NCI-H526 (cell line): ENCODE results near the gene GAMT.
"Not testable (repeated sequence)": the region's sequence is repeated elsewhere in the genome, so short reads cannot be mapped to it uniquely, and the experiment has no call there.

Experiments
- DNase-seq, 2 experiments: peaks; one replicate each; lab custom pipeline; 2025; lab: John Stamatoyannopoulos, UW

Gene GAMT

DNA sequence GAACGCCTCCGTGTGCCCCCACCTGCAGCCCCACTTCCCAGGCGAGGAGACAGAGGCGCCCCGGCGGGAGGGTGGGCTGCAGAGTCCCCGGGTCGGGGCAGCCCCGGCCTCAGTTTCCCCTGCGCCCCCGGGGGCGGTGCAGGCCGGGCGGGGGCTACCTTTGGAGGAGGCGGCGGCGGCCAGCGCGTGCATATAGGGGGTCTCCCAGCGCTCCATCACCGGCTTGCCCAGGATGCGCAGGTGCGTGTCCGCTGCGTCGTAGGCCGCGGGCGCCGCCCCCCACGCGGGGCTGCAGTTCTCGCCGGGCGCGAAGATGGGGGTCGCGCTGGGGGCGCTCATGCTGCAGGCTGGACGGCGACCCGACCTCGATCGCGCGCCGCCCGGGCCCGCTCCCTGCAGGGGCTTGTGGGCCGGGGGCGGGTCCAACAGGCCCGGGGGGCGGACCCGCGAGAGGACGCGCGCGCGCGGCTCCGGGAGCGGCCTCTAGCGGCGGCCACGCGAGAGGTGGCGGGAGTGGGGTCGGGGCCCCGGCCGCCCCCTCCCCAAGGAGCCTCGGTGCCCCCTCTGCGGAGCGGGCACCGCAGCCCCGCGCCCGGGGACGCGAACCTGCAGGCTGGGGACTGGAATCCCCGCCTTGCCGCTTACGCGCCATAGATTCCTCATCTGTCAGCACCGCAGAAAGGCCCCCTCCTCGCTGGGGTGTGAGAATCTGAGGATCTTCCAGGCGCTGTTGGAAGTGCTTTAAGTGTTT lies at the start of gene GAMT:
GAMT (minus strand) TSS at position 405 of the 751 bp plus-strand sequence; CDS start at position 339, 66 bp downstream.
- DNase-seq, result peak in 1 of 2 experiments; percentile 72

DNA sequence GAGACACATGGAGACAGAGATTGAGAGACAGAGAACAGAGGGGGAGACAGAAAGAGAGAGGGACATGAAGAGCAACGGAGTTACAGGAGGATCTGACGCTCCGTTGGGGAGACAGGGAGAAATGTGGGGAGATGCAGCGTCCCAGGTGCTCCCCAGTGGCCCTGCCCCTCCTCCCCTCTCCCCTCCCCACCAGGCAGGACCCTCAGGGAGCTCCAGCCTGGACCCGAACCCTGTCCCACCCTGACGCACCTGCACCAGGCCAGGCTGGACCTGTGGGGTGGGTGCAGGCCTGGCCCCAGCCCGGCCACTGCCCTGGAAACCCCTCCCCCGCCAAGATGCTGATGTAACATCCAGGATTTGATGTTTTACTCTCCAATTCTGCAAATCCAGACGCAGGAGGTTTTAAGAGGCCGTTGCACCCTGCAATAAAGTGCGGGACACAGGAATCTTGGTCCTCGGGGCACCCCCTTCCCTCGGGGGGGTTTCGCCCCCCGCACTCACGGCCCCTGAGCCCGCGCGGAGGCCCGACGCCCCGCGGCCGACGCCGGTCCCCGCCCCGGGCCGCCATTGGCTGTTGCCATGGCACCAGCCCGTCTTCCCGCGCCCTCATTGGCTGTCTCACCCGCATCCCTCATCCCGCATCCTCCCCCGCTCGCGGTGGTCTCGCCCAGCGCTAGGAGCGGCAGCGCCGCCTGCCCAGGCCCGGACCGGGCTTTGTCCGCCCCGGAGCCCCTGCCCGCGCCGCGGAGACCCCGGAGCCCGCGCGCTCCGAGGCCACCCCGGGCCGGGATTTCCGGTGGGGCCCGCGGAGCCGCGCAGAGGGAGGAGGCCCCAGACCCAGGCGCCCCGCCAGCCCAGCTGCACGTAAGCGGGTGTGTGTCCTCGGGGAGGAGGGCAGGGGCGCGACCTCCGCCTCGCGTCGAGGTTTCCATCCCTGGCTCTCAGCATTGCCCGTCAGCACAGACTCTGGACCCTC lies 48.4 kb upstream of the GAMT start, which contains the start of gene APC2:
APC2 (plus strand) TSS at position 655 of the 976 bp plus-strand sequence. CDS start 2,881 bp downstream, outside the sequence.
- DNase-seq, result peak in 1 of 2 experiments; percentile 62

DNA sequence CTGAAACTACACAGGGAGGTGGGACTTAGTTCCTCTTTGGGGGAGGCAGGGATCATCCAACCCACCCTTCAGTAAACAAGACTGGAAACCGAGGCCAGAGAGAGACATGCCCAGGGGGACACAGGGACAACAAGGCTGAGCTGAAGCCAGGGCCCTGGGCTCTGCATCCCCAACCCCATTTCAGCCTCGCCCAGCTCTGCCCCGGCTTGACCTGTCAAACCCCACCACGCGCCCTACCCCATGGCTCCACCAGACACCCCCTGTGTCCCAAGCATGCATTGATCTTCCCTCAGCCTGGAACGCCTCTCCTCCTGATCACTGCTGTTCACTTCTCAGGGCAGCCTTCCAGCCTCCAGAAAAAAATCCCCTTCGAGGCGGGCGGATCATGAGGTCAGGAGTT lies 46.6 kb upstream of the GAMT start:
- no peak for DNase-seq

DNA sequence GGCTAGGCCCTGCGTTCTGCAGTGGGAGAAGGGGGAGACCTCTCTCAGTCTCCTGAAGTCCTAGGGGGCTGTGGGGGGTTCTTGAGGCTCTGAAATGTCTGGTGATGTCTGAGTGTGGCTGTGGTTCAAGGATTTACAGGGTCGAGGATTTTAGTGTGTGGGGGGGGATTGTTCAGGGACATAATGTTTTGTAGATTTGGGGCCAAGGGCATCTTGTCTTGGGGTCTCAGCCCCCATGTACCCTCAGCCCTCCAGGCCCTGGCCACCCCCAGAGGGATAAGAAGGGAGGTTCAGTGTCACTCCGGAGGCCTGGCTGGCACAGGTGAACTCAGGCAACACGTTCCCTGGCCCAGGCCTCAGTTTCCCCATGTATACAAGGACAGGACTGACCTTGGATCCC lies 46.2 kb upstream of the GAMT start:
- no peak for DNase-seq

DNA sequence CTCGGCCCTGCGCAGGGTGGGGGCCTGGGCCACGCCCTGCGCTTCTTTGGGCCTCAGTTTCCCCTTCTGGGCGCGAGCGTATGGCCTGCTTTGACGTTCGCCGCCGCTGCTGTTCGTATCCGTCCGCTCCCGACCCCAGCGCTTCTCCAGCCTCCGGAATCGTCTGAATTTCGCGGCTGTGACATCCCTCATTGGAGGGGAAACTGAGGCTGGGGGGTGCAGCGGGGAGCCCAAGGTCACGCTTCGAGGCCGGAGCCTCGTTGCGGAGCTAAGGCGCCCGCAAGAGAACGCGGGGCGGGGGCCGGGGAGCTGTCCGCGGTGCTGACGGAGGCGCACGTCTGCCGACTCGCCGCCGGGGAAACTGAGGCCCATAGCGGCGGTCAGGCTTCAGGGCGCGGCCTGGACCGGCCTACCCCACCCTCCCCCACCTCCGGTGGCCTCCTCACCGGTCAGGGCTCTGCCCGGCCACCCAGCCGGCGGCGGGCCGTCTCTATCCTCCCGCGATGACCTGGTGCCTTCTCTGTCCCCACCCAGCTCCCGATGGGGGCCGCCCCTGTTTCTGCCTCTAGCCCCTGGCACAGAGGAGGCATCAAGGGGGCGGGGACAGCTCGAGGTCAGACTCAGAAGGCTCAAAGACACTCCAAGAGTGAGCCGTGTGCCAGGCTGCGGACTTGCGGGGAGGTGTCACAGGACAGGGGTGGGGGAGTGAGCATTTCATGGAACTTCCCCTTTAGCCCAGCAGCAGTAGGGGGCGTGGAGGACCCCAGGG lies 45.6 kb upstream of the GAMT start:
- DNase-seq, result no peak

DNA sequence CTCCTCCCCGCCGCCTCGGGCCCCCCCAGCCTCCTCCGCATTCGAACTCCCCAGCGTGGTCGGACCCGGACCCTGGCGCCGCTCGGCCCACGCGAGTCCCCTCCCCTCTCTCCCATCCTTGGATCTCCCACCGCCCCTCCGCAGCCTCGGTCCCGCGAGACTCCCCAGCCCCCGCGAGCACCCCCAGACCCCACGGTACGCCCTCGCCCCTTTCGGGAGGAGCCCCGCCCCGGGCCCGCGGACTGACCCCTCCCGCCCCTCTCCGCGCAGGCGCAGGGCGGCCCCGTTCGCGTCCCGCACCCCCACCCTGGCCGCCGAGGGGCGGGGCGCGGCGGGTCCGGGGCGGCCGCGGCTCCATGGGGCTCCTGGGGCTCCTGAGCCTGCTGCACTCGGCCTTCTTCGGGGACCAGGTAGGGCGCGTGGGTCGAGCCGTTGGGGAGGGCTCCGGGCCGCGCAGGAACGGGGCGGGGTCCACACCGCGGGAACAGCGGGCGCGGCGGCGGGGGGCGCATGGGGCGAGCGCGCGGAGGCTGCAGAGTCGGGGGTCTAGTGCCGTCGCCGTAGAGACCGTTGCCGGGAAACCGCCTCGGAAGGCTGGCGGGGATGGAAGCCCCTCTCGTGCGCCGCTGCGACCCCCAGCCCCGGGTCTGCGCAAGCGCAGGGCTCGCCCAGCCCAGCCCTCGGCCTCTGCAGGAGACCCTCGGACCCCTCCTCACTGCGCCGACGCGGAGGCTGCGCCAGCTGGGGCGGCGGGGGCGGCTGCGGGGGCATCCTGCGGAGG lies 44.8 kb upstream of the GAMT start:
- DNase-seq, result peak in 1 of 2 experiments; percentile 62

DNA sequence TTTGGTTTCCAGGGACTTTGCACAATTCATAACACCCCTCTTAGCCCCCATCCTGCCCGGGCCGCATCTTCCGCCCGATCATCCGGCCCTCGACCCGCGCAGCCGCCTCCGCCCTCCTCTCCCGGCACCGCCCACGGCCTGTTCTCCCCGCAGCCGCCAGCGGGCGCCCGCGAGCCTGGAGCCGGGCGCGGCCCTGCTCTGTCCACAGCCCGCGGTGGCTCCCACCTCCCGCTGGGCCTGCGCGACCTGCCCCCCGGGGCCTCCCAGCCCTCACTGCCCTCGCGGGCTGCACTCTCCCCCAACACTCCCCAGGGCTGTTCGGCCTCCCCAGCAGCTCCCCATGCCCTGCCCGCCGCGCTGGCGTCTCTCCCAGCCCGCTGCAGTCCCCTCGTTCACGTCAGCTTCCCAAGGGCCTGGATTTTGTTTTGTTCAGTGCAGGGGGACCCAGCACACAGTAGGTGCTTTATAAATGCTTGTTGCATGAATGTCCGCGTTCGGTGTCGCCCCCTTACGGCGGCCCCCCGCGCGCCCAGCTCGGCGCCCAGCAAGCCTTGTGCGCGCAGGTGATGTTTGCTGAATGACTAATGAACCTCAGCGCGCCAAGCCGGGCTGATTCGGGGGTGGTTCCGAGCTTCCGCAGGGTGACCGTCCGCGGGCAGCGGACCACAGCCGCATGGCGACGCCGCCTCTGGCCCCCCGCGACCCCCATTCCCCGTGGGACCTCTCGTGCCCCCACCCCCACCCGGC lies 44.0 kb upstream of the GAMT start:
- DNase-seq, result peak in 1 of 2 experiments; percentile 59

DNA sequence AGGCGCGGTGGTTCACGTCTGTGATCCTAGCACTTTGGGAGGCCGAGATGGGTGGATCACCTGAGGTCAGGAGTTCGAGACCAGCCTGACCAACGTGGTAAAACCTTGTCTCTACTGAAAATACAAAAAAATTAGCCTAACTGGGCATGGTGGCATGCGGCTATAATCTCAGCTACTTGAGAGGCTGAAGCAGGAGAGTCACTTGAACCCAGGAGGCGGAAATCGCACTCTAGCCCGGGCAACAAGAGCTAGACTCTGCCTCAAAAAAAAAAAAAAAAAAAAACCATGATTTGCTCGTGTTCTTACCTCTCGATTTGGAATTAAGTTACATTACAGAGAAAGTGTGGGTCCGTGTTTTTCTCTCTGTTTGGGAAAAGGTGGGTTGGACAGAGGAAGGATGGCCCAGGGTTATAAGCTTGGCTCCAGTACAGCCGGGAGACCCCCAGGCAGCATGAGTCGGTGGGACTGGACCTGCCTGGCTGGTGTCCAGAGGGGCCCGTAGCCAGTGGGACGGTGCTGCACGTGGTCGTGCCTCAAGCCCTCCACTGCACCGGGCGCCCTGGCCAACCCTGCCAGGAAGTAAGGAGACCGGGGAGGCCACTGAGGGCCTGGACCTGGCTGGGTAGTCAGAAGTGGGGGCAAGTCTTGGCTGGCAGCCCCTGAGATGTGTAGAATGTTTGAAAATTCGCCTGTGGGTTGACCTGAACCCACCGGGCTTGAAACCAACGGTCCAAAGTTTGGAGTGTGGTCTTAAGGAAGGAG lies 40.5 kb upstream of the GAMT start:
- DNase-seq, result no peak

DNA sequence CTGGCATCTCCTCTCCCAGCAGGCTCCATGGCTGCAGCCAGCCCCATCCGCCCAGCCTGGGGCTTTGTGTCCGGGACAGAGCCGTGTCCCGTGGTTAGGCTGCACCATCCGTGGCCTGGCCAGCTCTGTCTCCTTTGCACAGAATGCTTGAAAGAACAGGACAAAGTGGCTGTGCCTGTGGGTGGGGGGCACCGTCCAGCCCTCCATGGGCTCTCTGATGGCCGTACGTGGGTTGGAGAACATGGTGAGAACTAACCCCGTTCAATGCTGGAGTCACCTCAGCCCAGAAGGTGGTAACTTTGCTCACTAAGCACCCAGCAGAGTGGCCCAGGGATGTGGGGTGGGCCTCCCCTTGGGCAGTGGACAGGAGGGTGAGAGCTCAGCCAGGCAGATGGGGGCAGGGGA lies 39.7 kb upstream of the GAMT start:
- no peak for DNase-seq

DNA sequence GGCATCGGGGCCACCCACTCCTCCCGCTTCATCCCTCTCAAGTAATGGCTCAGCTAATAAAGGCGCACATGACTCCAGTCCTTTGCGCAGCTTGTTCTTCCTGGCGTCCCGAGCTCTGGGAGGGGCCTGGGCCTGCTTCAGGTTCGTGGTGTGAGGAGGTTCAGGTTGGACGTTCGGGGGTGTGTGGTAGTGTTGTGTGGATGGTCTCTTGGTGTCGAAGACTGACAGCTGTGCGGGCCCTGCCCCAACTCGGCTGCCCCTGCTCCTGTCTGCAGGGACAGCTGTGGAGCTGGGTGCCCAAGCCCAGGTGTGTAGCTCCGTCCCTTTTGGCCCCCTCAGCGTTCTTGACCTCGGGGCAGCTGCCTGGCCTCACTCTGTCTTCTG lies 39.1 kb upstream of the GAMT start:
- DNase-seq, result no peak

DNA sequence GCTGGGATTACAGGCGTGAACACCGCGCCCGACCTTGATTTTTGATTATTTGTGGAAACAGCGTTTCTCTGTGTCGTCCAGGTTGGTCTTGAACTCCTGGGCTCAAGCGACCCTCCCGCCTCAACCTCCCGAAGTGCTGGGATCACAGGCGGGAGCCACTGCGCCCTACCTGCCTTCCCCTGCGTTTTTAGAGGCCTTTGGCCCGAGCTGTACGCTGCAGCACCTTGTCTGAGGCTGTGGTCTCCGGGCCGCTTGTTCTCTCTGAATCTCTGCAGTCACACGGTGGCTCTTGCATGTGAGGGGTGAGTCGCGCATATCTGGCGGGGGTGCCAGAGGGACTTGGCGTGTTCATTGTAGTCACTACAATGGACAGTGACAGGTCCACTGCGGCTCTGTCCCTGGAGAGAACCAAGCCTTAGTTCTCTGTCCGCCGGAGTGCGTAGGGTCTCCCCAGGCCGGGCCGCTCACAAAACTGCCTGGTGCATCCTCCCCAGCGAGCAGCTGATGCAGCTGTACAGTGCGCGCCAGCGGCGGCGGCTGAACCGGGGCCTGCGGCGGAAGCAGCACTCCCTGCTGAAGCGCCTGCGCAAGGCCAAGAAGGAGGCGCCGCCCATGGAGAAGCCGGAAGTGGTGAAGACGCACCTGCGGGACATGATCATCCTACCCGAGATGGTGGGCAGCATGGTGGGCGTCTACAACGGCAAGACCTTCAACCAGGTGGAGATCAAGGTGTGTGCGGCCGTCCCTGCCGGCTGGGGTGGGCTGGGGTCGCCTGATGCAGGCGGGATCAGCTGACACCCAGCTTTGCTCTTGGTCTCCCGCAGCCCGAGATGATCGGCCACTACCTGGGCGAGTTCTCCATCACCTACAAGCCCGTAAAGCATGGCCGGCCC lies 38.4 kb upstream of the GAMT start:
- DNase-seq, result not testable (repeated sequence)

DNA sequence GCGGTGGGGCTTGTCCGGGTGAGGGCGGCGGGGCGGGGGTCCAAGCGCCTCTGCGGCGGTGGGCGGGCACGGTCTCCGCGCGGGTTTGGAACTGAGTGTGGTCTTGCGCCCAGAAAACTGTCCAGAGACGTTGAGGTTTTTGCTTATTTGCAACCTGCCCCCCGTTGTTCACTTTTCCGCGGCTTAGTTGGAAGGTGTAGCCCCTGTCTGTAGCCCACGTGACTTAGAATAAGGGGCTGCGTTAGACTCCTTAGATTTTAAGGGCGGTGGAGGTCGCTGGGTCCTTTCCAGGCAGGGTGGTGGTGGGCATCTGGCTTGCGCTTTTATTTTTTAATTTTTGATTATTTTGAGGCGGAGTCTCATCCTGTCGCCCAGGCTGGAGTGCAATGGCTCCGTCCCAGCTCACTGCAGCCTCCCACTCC lies 37.6 kb upstream of the GAMT start:
- DNase-seq, result no peak

DNA sequence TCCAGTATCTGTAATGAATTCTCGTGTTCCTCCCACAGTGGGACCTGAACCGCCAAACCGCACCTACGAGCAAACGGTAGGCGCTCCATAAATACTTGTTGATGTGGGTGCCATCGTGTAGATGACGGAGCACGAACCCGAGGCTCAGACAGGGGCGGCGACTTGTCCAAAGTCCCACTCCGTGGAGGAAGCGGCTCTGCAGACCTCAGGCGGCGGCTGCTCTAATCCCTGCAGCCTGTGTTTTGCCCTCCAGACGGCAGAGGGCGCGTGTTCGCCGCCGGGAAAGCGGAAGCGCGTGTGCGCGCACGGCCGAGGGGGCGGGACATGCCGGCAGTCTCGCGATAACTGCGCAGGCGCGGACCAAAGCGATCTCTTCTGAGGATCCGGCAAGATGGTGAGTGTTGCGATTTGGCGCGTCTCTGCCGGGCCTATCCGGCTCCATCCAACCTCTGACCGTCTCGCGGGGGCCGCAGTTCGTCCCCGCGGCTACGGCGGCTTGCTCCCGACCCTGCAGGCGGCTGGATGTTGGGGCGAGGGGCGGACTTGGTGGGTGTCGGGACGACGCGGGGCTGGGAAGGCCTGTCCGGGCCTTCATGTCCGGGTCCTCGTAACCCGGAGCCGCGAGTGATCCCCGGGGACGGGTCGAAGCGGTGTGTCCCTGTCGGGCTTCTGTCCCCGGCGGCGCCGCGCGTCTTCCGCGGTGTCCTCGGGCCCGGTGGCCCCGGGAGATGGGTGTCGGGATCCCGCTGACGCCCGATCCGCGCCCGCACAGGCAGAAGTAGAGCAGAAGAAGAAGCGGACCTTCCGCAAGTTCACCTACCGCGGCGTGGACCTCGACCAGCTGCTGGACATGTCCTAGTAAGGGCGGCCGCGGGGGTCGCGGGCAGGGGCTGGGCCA lies 36.9 kb upstream of the GAMT start, which contains the start of gene RPS15:
RPS15 (plus strand) TSS at position 362 of the 898 bp plus-strand sequence; CDS start at position 392, 30 bp downstream.
- peak; percentile 55 to 90 for DNase-seq

DNA sequence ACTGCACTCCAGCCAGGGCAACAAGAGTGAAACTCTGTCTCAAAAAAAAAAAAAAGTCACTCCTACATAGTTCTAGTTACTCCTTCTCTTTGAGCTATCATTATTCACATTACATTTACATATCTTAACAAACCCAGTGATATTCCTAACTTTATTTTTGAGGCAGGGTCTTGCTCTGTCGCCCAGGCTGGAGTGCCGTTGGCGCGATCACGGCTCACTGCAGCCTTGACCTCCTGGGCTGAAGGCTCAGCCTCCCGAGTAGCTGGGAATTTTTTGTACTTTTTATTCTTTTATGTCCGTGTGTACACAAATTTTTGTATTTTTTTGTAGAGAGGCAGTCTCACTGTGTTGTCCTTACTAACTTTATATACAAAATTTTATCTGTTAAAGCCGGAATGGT lies 36.3 kb upstream of the GAMT start:
- DNase-seq, result no peak

DNA sequence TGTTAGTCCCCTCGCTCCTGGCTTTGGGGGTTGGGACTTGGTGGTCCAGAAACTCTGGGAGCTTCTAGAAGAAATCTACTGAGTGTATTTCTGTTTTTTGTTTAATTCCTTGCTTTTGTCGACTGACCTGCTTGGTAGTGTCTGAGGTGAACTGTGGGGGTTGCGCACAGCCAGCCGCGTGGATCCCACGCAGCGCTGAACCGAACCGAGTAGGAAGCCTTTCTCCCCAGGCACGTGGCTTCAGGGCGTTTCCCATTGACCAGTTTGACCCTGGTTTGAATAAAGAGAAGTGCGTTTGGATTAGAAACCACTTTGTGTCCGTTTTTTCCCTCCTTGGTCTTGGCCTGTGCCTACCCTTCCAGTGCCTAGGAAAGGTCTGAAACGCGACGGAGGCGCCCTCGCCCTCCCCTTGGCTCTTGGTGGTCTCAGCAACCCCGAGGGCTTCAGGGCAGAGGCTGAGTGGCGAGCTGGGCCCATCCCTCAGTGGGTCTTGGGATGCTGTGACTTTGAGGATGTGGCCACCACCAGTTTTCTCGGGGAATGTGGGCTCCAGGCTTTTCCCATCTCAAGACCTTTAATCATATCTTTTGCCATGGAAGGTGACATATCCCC lies 34.1 kb upstream of the GAMT start:
- no peak for DNase-seq

DNA sequence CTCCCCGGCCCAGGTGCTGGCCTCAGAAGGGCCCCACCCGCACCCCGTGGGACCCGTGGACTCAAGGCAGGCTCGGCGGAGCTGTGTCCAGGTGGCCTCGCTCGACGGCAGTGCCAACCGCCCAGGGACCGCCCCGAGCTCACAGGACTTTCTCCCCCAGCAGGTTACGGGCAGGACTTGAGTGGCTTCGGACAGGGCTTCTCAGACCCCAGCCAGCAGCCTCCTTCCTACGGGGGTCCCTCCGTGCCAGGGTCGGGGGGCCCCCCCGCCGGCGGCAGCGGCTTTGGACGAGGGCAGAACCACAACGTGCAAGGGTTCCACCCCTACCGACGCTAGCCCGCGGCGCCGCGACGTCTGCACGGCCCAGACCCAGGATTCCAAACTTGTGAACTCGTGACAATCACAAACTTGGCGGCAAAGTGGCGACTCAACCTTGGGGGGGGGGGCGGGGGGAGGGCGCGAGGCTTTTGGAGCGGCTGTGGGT lies 33.3 kb upstream of the GAMT start:
- no peak for DNase-seq

DNA sequence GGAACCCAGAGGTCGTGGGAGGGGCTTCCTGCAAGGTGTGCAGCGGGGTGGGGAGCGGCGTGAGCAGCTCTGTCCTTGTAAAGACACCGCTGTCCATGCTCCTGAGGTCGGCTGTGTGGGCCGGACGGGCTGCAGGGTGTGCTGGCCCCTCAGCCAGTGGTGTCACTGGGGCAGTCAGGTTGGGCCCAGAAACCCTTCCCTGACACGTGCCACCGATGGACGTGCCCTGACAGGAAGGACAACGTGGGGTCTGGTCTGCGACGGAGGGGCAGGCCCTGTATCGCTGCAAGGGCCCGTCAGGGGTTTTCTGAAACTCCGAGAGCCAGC lies 32.7 kb upstream of the GAMT start:
- no peak for DNase-seq
